Fibroblast of the aortic adventitia (primary cell): Measurements from ENCODE around the gene GALNT12. TPM values are rescaled to one million over a fixed set of nuclear protein-coding genes. Genes with fewer than 3 reads are reported as not detected.
A peak's percentile ranks its signal among the peaks of the same experiment; 100 is the strongest.

Source experiments
- DNase-seq: peaks from one replicate; pipeline ENCODE4 v3.0.0-alpha.2; 2010; ENCODE audit warnings: low read depth
- H3K4me3 ChIP-seq: 2 replicates; pipeline ENCODE4 v1.5.1; 2011; ENCODE audit warnings: low read depth, mild to moderate bottlenecking, control low read depth, low read length, moderate library complexity
- CTCF ChIP-seq: IDR thresholded peaks from 2 replicates; pipeline ENCODE4 v1.5.1; 2011; ENCODE audit warnings: mild to moderate bottlenecking, low read length, control low read depth, inconsistent platforms; ENCODE audit not compliant: insufficient read depth
- total RNA-seq: library from RNA; depleted of rRNA; stranded (reverse); fragments of >200 nt; gene quantifications from 2 replicates; pipeline ENCODE4 v1.2.3, GENCODE V29; 2012; ENCODE audit warnings: low replicate concordance

GALNT12 gene, protein sequence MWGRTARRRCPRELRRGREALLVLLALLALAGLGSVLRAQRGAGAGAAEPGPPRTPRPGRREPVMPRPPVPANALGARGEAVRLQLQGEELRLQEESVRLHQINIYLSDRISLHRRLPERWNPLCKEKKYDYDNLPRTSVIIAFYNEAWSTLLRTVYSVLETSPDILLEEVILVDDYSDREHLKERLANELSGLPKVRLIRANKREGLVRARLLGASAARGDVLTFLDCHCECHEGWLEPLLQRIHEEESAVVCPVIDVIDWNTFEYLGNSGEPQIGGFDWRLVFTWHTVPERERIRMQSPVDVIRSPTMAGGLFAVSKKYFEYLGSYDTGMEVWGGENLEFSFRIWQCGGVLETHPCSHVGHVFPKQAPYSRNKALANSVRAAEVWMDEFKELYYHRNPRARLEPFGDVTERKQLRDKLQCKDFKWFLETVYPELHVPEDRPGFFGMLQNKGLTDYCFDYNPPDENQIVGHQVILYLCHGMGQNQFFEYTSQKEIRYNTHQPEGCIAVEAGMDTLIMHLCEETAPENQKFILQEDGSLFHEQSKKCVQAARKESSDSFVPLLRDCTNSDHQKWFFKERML
- 24.9 and 138 TPM in 2 replicates for total RNA-seq

DNA sequence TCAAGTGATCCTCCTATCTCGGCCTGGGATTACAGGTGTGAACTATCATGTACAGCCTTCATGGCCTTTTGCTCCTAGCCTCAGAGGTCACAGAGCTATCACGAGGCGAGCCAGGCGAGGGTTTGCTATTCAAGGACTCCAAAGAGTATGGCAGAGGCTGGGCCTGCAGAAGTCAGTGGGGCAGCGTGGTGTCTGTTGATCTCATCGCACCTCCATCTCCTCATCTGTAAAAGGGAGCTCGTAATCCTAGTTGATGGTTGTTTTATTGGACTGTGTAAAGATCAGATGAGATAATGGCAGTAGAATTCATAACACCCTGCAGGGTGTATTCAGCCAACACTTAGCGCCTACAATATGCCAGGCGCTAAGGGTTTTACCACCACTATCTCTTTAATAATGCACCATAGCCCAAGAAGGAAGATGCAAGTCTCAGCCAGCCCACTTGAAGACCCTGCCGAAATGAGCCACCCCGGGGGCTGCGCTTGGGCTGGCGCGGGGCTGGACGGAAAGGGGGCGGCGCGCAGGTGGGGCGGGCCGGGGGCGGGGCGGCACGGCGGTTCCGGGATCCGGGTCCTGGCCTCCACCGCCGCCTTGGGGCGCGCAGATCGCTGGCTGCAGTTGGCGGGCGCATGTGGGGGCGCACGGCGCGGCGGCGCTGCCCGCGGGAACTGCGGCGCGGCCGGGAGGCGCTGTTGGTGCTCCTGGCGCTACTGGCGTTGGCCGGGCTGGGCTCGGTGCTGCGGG is at the start of gene GALNT12:
TSS of gene GALNT12 (plus strand) at position 601 of the 744 bp plus-strand sequence. CDS start at position 630, 29 bp downstream.
- no peak for TF ChIP-seq CTCF
- DNase-seq, result no peak
- peak within 1 kb of the TSS; percentile 75 for H3K4me3 ChIP-seq

- no peak for TF ChIP-seq CTCF
- no peak overlapping the region for H3K4me3 ChIP-seq
- DNase-seq, result no peak
Measured at GRCh38 chr9:98760231-98760630, 47.2 kb upstream of the GALNT12 start.

DNA sequence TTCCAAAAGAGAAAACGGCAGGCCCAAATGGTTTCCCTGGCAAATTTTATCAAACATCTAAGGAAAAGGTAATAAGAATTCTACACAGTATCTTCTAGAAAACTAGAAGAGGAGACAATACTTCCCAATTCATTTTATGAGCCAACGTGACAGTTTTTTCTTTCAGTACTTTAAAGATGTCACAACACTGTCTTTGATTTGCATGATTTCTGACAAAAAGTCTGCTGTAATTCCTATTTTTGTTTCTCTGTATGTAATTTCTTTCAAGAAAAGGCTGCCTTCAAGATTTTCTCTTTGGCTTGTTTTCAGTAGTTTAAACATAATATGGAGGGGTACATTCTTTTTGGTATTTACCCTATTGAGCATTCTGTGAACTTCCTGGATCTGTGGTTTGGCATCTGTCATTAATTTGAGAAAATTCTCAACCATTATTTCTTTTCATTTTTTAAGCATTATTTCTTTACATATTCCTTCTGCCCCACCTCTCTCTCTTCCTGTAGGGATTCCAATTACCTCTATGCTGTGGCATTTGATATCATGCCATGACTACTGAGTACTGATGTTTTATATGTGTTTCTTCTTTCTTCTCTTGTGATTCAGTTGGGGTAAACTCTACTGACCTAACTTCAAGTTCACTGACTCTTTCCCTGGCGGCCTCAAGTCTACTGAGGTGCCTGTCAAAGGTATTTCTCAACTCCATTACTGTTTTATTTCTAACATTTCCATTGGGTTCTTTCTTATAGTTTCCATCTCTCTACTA is 43.3 kb upstream of the GALNT12 start:
- TF ChIP-seq CTCF, result no peak
- no peak for DNase-seq
- no peak overlapping the region for H3K4me3 ChIP-seq

GRCh38 chr9:98765256-98765655 is 42.2 kb upstream of the GALNT12 start:
- no peak for TF ChIP-seq CTCF
- no peak overlapping the region for H3K4me3 ChIP-seq
- no peak for DNase-seq

- no peak for TF ChIP-seq CTCF
- DNase-seq, result no peak
- H3K4me3 ChIP-seq, result no peak overlapping the region
Measured at GRCh38 chr9:98766586-98766985, 40.9 kb upstream of the GALNT12 start.

DNA sequence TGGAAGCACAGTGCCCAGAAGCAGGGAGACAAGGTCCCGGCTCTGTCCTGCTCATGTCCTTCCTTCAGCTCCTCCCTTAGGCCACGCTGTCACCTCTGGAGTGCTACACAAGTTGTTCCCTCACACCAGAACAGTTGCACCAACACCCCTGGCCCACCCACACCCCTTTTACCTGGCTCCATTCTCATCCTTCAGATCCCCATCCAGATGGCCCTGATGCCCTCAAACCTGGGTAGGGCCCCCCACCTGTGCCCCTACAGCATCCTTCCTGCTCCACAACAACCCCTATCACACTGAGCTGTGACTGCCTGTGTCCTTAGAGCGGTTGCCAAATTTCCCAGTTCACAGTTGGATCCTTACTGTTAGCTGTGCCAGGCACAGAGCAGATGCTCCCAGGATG is 40.3 kb upstream of the GALNT12 start:
- H3K4me3 ChIP-seq, result no peak overlapping the region
- no peak for TF ChIP-seq CTCF
- DNase-seq, result no peak
